ENCODE measurements around the gene BANF2.
A peak's percentile ranks its signal among the peaks of the same experiment; 100 is the strongest.

BANF2 gene

GRCh38 chr20:17664025-17664633 lies 35.6 kb upstream of the BANF2 start:
- no peak for DNase-seq (ENCODE audit: low read depth)

GRCh38 chr20:17665756-17666155 lies 34.0 kb upstream of the BANF2 start:
- DNase-seq (ENCODE audit: low read depth): no peak

GRCh38 chr20:17666481-17666880 lies 33.3 kb upstream of the BANF2 start:
- DNase-seq (ENCODE audit: low read depth): no peak

- no peak for DNase-seq (ENCODE audit: low read depth)
Observed at GRCh38 chr20:17667445-17667844, 32.3 kb upstream of the BANF2 start.

GRCh38 chr20:17668432-17668831 lies 31.3 kb upstream of the BANF2 start:
- DNase-seq (ENCODE audit: low read depth): no peak

- DNase-seq (ENCODE audit: low read depth): no peak
Observed at GRCh38 chr20:17669306-17669931, 30.3 kb upstream of the BANF2 start.

- no peak for DNase-seq (ENCODE audit: low read depth)
Observed at GRCh38 chr20:17671011-17671410, 28.8 kb upstream of the BANF2 start.

- DNase-seq (ENCODE audit: low read depth): no peak
Observed at GRCh38 chr20:17671565-17671964, 28.2 kb upstream of the BANF2 start.

GRCh38 chr20:17673084-17673483 lies 26.7 kb upstream of the BANF2 start:
- no peak for DNase-seq (ENCODE audit: low read depth)

GRCh38 chr20:17674722-17675518 lies 24.8 kb upstream of the BANF2 start:
- no peak for DNase-seq (ENCODE audit: low read depth)

GRCh38 chr20:17675519-17676377 lies 24.0 kb upstream of the BANF2 start:
- no peak for DNase-seq (ENCODE audit: low read depth)

- no peak for DNase-seq (ENCODE audit: low read depth)
Observed at GRCh38 chr20:17676378-17676759, 23.4 kb upstream of the BANF2 start.

GRCh38 chr20:17676942-17677341 lies 22.8 kb upstream of the BANF2 start:
- DNase-seq (ENCODE audit: low read depth): no peak

GRCh38 chr20:17678295-17678694 lies 21.5 kb upstream of the BANF2 start:
- no peak for DNase-seq (ENCODE audit: low read depth)

GRCh38 chr20:17678886-17679285 lies 20.9 kb upstream of the BANF2 start:
- no peak for DNase-seq (ENCODE audit: low read depth)

- DNase-seq (ENCODE audit: low read depth): no peak
Observed at GRCh38 chr20:17679941-17680835, 19.6 kb upstream of the BANF2 start.

GRCh38 chr20:17680836-17681725 lies 18.7 kb upstream of the BANF2 start:
- DNase-seq (ENCODE audit: low read depth): peak; percentile 68

GRCh38 chr20:17681726-17682102 lies 18.1 kb upstream of the BANF2 start:
- no peak for DNase-seq (ENCODE audit: low read depth)

- DNase-seq (ENCODE audit: low read depth): peak; percentile 96
Observed at GRCh38 chr20:17682103-17682888, 17.5 kb upstream of the BANF2 start, which contains the start of gene RRBP1. RRBP1 (minus strand) TSS chr20:17682242; CDS start chr20:17660507, 21,735 bp downstream.

GRCh38 chr20:17682889-17683198 lies 16.9 kb upstream of the BANF2 start:
- DNase-seq (ENCODE audit: low read depth): no peak

Measured in activated T-cell treated with anti-CD3 and anti-CD28 coated beads for 24 hours (primary cell).